Epithelial cell of proximal tubule (primary cell): ENCODE data around the gene CRACR2A. TPM values are rescaled to one million over a fixed set of nuclear protein-coding genes. Genes with fewer than 3 reads are reported as not detected.

Experiments
- DNase-seq: peaks from one replicate; pipeline ENCODE4 v3.0.0-alpha.2; 2011; ENCODE audit warnings: low read depth
- H3K4me3 ChIP-seq: 2 replicates; pipeline ENCODE4 v1.5.1; 2011; ENCODE audit warnings: low read depth, mild to moderate bottlenecking, low read length
- total RNA-seq: library from RNA; depleted of rRNA; stranded (reverse); fragments of >200 nt; gene quantifications from 2 replicates; pipeline ENCODE4 v1.2.3, GENCODE V29; 2015
- TF ChIP-seq, protein P1 (sequence below): conservative IDR thresholded peaks from 2 replicates; pipeline ENCODE4 v1.5.1; 2012; ENCODE audit warnings: low read depth, mild to moderate bottlenecking, low read length

CRACR2A gene
- total RNA-seq, 1 donor from 2014 or later, result 1.7 TPM

DNA sequence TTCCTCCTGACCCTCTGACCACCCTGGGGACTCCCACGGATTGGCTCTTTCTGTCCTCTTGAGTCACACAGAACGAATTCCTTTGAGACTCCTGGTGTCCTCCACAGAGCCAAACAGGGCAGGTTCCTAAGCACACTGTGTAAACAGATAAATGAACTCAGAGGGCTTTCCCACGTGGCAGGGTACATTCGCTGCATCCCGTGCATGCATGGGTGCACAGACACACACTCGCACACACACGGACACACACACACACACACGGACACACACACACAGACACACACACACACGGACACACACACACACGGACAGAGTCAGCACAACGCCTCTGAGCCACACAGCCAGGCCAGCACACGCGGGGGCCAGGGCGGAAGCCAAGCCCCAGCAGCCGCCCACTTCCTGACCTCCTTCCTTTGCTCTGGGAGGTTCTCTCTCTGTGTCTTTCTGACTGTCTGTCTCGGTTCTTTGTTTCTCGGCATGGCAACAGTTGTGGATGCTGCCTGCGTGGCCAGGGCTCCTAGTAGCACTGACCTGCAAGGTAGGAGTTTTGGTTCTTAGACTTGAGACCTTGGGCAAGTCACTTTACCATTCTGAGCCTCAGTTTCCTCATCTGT, 706 bp downstream of the CRACR2A start:
- TF ChIP-seq, protein P1, sequence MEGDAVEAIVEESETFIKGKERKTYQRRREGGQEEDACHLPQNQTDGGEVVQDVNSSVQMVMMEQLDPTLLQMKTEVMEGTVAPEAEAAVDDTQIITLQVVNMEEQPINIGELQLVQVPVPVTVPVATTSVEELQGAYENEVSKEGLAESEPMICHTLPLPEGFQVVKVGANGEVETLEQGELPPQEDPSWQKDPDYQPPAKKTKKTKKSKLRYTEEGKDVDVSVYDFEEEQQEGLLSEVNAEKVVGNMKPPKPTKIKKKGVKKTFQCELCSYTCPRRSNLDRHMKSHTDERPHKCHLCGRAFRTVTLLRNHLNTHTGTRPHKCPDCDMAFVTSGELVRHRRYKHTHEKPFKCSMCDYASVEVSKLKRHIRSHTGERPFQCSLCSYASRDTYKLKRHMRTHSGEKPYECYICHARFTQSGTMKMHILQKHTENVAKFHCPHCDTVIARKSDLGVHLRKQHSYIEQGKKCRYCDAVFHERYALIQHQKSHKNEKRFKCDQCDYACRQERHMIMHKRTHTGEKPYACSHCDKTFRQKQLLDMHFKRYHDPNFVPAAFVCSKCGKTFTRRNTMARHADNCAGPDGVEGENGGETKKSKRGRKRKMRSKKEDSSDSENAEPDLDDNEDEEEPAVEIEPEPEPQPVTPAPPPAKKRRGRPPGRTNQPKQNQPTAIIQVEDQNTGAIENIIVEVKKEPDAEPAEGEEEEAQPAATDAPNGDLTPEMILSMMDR, result no peak
- peak overlapping the region; percentile 57 for H3K4me3 ChIP-seq
- peak; percentile 58 for DNase-seq

GRCh38 chr12:3751151-3752095, 1.5 kb downstream of the CRACR2A start:
- no peak for DNase-seq
- TF ChIP-seq, protein P1, result no peak
- peak overlapping the region; percentile 57 for H3K4me3 ChIP-seq

DNA sequence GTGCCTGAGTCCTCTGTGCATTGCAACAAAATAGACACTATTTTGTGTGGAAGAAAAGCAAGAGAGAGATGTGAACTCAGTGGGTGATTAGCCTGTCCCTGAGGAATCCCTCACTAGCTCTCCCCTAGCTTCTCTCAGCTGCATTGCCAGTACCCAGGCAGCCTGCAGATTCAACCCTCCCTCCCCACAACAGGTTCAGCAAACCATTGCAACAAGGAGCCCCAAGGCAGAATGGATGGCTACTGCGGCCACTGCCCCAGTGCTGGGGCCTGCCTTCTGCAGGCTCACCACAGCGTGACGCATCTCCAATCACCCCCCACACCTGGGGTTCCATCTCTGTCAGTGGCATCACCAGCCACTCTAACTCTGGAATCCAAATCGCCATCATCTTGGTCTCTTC, 2.3 kb downstream of the CRACR2A start:
- no peak overlapping the region for H3K4me3 ChIP-seq
- no peak for DNase-seq
- TF ChIP-seq, protein P1, result no peak

DNA sequence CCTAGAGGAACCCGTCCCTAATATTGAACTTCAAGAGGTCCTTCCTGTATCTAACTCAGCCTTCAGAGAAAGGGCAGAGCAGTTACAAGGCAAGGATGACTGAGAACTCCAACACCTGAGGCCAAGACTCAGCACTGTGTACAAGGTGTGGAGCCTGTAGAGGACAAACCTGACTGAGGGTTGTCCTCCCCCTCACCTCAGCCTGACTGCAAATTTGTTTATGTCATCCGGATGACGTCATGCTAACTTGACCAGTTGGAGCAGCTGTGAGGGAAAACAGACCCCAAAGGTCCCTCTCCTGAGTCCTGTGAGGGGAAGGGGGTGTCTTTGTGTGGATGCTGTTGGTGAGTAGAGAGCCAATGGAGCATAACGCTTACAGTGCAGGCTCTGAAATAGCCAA, 4.3 kb downstream of the CRACR2A start:
- TF ChIP-seq, protein P1, result no peak
- no peak for DNase-seq
- no peak overlapping the region for H3K4me3 ChIP-seq

DNA sequence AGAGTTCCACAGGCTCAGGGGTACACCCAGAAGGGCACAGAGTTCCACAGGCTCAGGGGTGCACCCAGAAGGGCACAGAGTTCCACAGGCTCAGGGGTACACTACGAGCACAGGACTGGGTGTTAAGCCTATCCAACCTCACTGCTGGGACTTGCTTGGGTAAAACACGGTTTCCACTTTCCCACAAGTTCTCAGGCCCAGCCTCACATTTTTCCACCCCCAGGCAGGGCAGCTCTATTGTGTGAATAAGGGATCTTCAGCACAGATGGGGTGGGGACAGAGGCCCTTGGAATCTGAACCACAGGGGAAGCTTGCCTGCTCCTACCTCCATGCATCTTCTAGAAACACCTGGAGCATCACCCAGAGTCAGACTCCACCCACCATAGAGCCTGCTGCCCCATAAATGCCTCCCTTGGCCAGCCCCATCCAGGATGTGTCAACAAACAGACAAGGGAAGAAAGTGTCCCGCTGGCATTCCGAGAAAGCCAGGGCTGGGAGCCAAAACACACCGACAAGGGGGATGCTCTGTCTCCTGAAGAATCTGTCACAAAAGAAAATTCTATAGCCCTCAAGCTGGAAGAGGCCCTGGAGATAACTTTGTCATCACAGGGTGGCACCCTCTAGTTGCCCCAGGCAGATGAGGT, 4.8 kb downstream of the CRACR2A start:
- TF ChIP-seq, protein P1, result no peak
- no peak for DNase-seq
- no peak overlapping the region for H3K4me3 ChIP-seq

- no peak for DNase-seq
- no peak overlapping the region for H3K4me3 ChIP-seq
- TF ChIP-seq, protein P1, result no peak
Observed at GRCh38 chr12:3747543-3747942, 5.4 kb downstream of the CRACR2A start.
